HepG2 (cell line): Measurements from ENCODE around the gene SIT1. TPM values are rescaled to one million over a fixed set of nuclear protein-coding genes. Genes with fewer than 3 reads are reported as not detected.

ENCODE experiments used
- IRX3 ChIP-seq: sonication (generic); formaldehyde crosslinking; IDR thresholded peaks from 2 replicates; pipeline ENCODE4 v1.8.1; 2023; ENCODE audit warnings: mild to moderate bottlenecking, low read depth, missing genetic modification reagents, borderline replicate concordance
- NFE2L1 ChIP-seq: sonication (generic); formaldehyde crosslinking; IDR thresholded peaks from 2 replicates; pipeline ENCODE4 v1.4.0; 2020; ENCODE audit warnings: missing genetic modification reagents, mild to moderate bottlenecking, borderline replicate concordance
- NFE2L2 ChIP-seq: fragments of 150-350 bp; IDR thresholded peaks from 2 replicates; pipeline ENCODE4 v1.6.1; 2014; ENCODE audit warnings: low read length
- NONO ChIP-seq, 2 experiments: fragments of 450-650 bp in 1 of 2; sonication (generic) in 1 of 2; formaldehyde crosslinking in 1 of 2; IDR thresholded peaks in 1 of 2; conservative IDR thresholded peaks in 1 of 2; 2 replicates each; pipeline versions ENCODE4 v1.6.1 to v1.8.0; 2017 to 2022; ENCODE audit warnings: mild to moderate bottlenecking in 1 of 2, missing genetic modification reagents in 1 of 2, moderate library complexity in 1 of 2
- PATZ1 ChIP-seq: sonication (generic); formaldehyde crosslinking; IDR thresholded peaks from 2 replicates; pipeline ENCODE4 v1.4.0; 2020; ENCODE audit warnings: missing genetic modification reagents
- PRPF4 ChIP-seq: fragments of 200-400 bp; formaldehyde crosslinking; IDR thresholded peaks from 2 replicates; pipeline ENCODE4 v1.6.1; 2016; ENCODE audit warnings: low read length, low read depth; ENCODE audit not compliant: poor library complexity, severe bottlenecking
- PTBP1 ChIP-seq: fragments of 200-400 bp; formaldehyde crosslinking; IDR thresholded peaks from 2 replicates; pipeline ENCODE4 v1.6.1; 2018; ENCODE audit warnings: low read length, low read depth; ENCODE audit not compliant: poor library complexity, severe bottlenecking
- RBAK ChIP-seq: sonication (generic); formaldehyde crosslinking; IDR thresholded peaks from 2 replicates; pipeline ENCODE4 v1.5.1; 2020; ENCODE audit warnings: mild to moderate bottlenecking, missing genetic modification reagents
- SCMH1 ChIP-seq: sonication (generic); formaldehyde crosslinking; IDR thresholded peaks from 2 replicates; pipeline ENCODE4 v1.9.0; 2021; ENCODE audit warnings: missing genetic modification reagents, mild to moderate bottlenecking, borderline replicate concordance
- SOX13 ChIP-seq, 3 experiments: fragments of 450-650 bp in 1 of 3; sonication (generic) in 1 of 3; formaldehyde crosslinking in 1 of 3; IDR thresholded peaks in 2 of 3; conservative IDR thresholded peaks in 1 of 3; 2 replicates each; pipeline versions ENCODE4 v1.5.0 to v1.6.1; 2016 to 2020; ENCODE audit warnings: antibody characterized with exemption in 1 of 3, mild to moderate bottlenecking in 1 of 3, missing compliant biosample characterization in 1 of 3, missing genetic modification reagents in 1 of 3, moderate library complexity in 1 of 3
- SP1 ChIP-seq, 2 experiments: fragments of 450-650 bp in 1 of 2; sonication (generic) in 1 of 2; formaldehyde crosslinking in 1 of 2; IDR thresholded peaks; 2 replicates each; pipeline versions ENCODE4 v1.4.0 to v1.6.1; 2016 to 2020; ENCODE audit warnings: missing genetic modification reagents in 1 of 2
- SP4 ChIP-seq: sonication (generic); formaldehyde crosslinking; IDR thresholded peaks from 2 replicates; pipeline ENCODE4 v1.8.1; 2023; ENCODE audit warnings: mild to moderate bottlenecking, missing genetic modification reagents
- STAG1 ChIP-seq: sonication (generic); formaldehyde crosslinking; IDR thresholded peaks from 2 replicates; pipeline ENCODE4 v1.4.0; 2020; ENCODE audit warnings: missing genetic modification reagents
- TIGD3 ChIP-seq: sonication (generic); formaldehyde crosslinking; IDR thresholded peaks from 2 replicates; pipeline ENCODE4 v1.5.1; 2020; ENCODE audit warnings: mild to moderate bottlenecking, missing genetic modification reagents, borderline replicate concordance
- ZFP90 ChIP-seq: sonication (generic); formaldehyde crosslinking; IDR thresholded peaks from 2 replicates; pipeline ENCODE4 v1.8.0; 2022; ENCODE audit warnings: missing genetic modification reagents, mild to moderate bottlenecking, inconsistent platforms, borderline replicate concordance
- ZFX ChIP-seq: sonication (generic); formaldehyde crosslinking; IDR thresholded peaks from 2 replicates; pipeline ENCODE4 v1.4.0; 2020; ENCODE audit warnings: mild to moderate bottlenecking, low read depth, missing genetic modification reagents, moderate library complexity
- ZNF138 ChIP-seq: sonication (generic); formaldehyde crosslinking; IDR thresholded peaks from 2 replicates; pipeline ENCODE4 v1.5.0; 2020; ENCODE audit warnings: mild to moderate bottlenecking, low read depth, missing genetic modification reagents
- ZNF335 ChIP-seq: sonication (generic); formaldehyde crosslinking; IDR thresholded peaks from 2 replicates; pipeline ENCODE4 v1.4.0; 2020; ENCODE audit warnings: missing genetic modification reagents
- ZNF451 ChIP-seq: sonication (generic); formaldehyde crosslinking; IDR thresholded peaks from 2 replicates; pipeline ENCODE4 v1.5.0; 2020; ENCODE audit warnings: mild to moderate bottlenecking, missing genetic modification reagents
- ZNF777 ChIP-seq: sonication (generic); formaldehyde crosslinking; IDR thresholded peaks from 2 replicates; pipeline ENCODE4 v1.4.0; 2020; ENCODE audit warnings: missing genetic modification reagents
- ZNF878 ChIP-seq: sonication (generic); formaldehyde crosslinking; IDR thresholded peaks from 2 replicates; pipeline ENCODE4 v1.8.1; 2023; ENCODE audit warnings: mild to moderate bottlenecking, missing genetic modification reagents, moderate library complexity
- ZNF883 ChIP-seq: sonication (generic); formaldehyde crosslinking; IDR thresholded peaks from 2 replicates; pipeline ENCODE4 v1.5.1; 2020; ENCODE audit warnings: mild to moderate bottlenecking, missing genetic modification reagents; ENCODE audit errors: not compliant biosample characterization
- polyA plus RNA-seq, 8 experiments: library from polyadenylated mRNA; depleted of rRNA in 3 of 8; stranded (reverse) in 7 of 8; unstranded in 1 of 8; fragments of >200 nt; fragmentation: Illumina TruSeq in 4 of 8; extraction: Trizol in 4 of 8; gene quantifications; 2 replicates each; pipeline versions ENCODE4 v1.2.1 to v1.2.3, GENCODE V29; 2011 to 2016; ENCODE audit warnings: low read depth in 4 of 8, missing spikeins in 1 of 8, mixed read lengths in 1 of 8; ENCODE audit not compliant: insufficient read depth in 1 of 8
- total RNA-seq, 5 experiments: library from RNA; depleted of rRNA; stranded (reverse); fragments of >200 nt; fragmentation: Illumina TruSeq; extraction: Trizol; gene quantifications; 2 replicates each; pipeline ENCODE4 v1.2.3, GENCODE V29; 2016; ENCODE audit warnings: low read depth in 1 of 5

The SIT1 gene
- total and polyA plus RNA-seq, 2 of the 13 experiments (the other 11 are each of a cell fraction or from before 2014, with no cell fraction given), result 0.09 to 6.7 TPM

- TF ChIP-seq ZFP90 (CRISPR knock-in tag) (peak; percentile 70; the same call in 1 of the 2 replicates), PTBP1 (no peak), NFE2L2 (no peak), ZNF335 (CRISPR knock-in tag) (no peak), RBAK (no peak), ZNF777 (CRISPR knock-in tag) (peak; percentile 47; the same call in 1 of the 2 replicates), ZFX (CRISPR knock-in tag) (peak; percentile 85), SP1 (IDR thresholded peaks at IDR 0.05) (no peak), SP1 (CRISPR knock-in tag; IDR thresholded peaks at IDR 0.05) (peak; percentile 66), SCMH1 (CRISPR knock-in tag) (no peak), NONO (IDR thresholded peaks at IDR 0.05) (no peak), NONO (CRISPR knock-in tag; conservative IDR thresholded peaks at IDR 0.05) (no peak), SOX13 (IDR thresholded peaks at IDR 0.05) (no peak), SOX13 (CRISPR knock-in tag; conservative IDR thresholded peaks at IDR 0.05 in 1 of 2, IDR thresholded peaks at IDR 0.05 in 1 of 2) (no peak), NFE2L1 (no peak; the same call in 1 of the 2 replicates), ZNF878 (no peak), PATZ1 (CRISPR knock-in tag) (peak; percentile 67; the same call in 1 of the 2 replicates), ZNF138 (CRISPR knock-in tag) (no peak), IRX3 (CRISPR knock-in tag) (no peak), PRPF4 (no peak), TIGD3 (no peak), ZNF883 (CRISPR knock-in tag) (no peak), SP4 (CRISPR knock-in tag) (peak; percentile 74), STAG1 (peak; percentile 12; the same call in 1 of the 2 replicates), ZNF451 (no peak)
These were observed 46.0 kb downstream of the SIT1 start, which contains the start of gene TESK1 (continued) for GRCh38 chr9:35604578-35605350.
